ENCODE results near the gene PTEN.

The PTEN gene

DNA sequence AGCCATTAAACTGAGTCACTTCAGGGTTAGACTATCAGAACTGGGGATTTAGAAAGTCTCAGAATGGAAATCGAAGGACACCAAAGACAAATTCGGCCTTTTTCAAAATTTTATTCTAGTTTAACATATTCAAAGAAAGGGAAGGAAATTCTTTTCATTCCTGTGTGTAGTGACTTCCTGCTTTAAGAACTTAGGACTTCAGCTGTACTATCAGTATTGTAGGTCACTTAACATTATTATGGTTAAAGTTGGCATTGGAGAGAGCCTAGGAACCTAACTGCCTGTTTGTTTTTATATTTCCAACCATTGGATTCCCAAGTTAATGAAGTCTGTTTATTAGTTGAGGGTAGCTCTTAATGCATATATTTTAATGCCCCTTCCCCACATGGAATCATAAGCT lies 63.7 kb downstream of the PTEN start:
- Histone ChIP-seq H3K9ac (ENCODE audit: low read length) (no peak overlapping the region), H4K20me1 (ENCODE audit: insufficient read depth, low read length) (peaks cover 88% of the 10 kb centered on the region), H3K27me3 (ENCODE audit: low read depth, low read length) (no peaks in the 10 kb centered on the region), H3K4me1 (ENCODE audit: low read length) (peaks cover 30% of the 10 kb centered on the region), H2AFZ (ENCODE audit: low read depth, low read length) (no peak overlapping the region), H3K79me2 (ENCODE audit: low read length) (peaks cover 58% of the 10 kb centered on the region), H3K4me3 (ENCODE audit: low read length) (no peak overlapping the region), H3K4me2 (ENCODE audit: low read length) (no peak overlapping the region), H3K9me3 (ENCODE audit: insufficient read depth, low read length) (no peaks in the 10 kb centered on the region), H3K27ac (ENCODE audit: low read length) (no peak overlapping the region), H3K36me3 (replicated peaks; ENCODE audit: low read depth, low read length) (peaks cover 21% of the 10 kb centered on the region)
- TF ChIP-seq EZH2phosphoT487 (IDR thresholded peaks at IDR 0.05; ENCODE audit: low read depth): no peak
- TF ChIP-seq, protein P1, sequence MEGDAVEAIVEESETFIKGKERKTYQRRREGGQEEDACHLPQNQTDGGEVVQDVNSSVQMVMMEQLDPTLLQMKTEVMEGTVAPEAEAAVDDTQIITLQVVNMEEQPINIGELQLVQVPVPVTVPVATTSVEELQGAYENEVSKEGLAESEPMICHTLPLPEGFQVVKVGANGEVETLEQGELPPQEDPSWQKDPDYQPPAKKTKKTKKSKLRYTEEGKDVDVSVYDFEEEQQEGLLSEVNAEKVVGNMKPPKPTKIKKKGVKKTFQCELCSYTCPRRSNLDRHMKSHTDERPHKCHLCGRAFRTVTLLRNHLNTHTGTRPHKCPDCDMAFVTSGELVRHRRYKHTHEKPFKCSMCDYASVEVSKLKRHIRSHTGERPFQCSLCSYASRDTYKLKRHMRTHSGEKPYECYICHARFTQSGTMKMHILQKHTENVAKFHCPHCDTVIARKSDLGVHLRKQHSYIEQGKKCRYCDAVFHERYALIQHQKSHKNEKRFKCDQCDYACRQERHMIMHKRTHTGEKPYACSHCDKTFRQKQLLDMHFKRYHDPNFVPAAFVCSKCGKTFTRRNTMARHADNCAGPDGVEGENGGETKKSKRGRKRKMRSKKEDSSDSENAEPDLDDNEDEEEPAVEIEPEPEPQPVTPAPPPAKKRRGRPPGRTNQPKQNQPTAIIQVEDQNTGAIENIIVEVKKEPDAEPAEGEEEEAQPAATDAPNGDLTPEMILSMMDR (IDR thresholded peaks at IDR 0.05; ENCODE audit: low read depth, low read length): no peak

DNA sequence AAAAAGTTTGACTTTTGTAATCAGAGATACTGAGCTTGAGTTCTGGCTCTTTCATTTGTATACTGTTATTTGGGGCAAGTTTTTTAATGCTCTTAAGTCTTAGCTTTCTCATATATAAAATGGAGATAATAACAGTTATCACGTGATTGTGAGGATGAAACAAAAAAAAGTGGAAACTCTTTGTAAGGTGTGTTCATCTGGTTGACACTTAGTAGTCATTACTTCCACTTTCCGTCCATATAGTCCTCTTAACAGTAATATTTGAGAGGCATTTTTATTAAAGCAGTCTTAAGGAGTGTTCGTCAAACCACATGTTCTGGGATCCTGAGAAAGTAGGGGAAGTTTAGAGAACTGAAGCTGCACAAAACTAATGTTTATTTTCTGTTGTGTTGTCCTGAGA lies 65.6 kb downstream of the PTEN start:
- Histone ChIP-seq H3K36me3 (replicated peaks; ENCODE audit: low read depth, low read length) (peaks cover 19% of the 10 kb centered on the region), H3K27ac (ENCODE audit: low read length) (no peak overlapping the region)

DNA sequence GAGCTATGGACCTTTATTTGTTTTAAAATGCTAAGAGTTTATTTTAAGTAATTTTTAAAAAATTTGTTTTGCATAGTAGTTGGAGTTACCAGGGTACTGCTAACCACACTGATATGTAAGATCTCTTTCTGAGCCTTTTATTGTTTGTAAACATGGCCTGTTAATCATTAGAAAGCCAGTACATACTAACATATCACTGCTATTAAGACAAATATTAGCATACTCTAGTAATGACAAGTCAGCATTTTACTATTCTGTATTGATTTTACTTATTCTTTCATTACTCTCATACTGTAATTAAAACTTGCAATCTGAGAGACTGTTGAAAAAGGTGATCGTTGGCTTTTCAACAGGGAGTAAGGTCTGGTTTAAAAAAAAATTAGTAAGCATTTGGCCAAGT lies 66.7 kb downstream of the PTEN start:
- no peak overlapping the region for H3K4me3 ChIP-seq (ENCODE audit: low read length)
- no peak overlapping the region for H3K4me2 ChIP-seq (ENCODE audit: low read length)
- H3K4me1 ChIP-seq (ENCODE audit: low read length): peaks cover 30% of the 10 kb centered on the region
- no peak overlapping the region for H2AFZ ChIP-seq (ENCODE audit: low read depth, low read length)
- no peak overlapping the region for H3K27ac ChIP-seq (ENCODE audit: low read length)
- H3K79me2 ChIP-seq (ENCODE audit: low read length): peaks cover 33% of the 10 kb centered on the region
- H4K20me1 ChIP-seq (ENCODE audit: insufficient read depth, low read length): peaks cover 59% of the 10 kb centered on the region
- H3K9ac ChIP-seq (ENCODE audit: low read length): no peak overlapping the region
- peaks cover 20% of the 10 kb centered on the region for H3K36me3 ChIP-seq (replicated peaks; ENCODE audit: low read depth, low read length)
- no peak for TF ChIP-seq EZH2phosphoT487 (IDR thresholded peaks at IDR 0.05; ENCODE audit: low read depth)
- TF ChIP-seq, protein P1 (IDR thresholded peaks at IDR 0.05; ENCODE audit: low read depth, low read length): no peak
- no peaks in the 10 kb centered on the region for H3K9me3 ChIP-seq (ENCODE audit: insufficient read depth, low read length)
- no peaks in the 10 kb centered on the region for H3K27me3 ChIP-seq (ENCODE audit: low read depth, low read length)

More for the DNA sequence above, 65.6 kb downstream of the PTEN start:
- Histone ChIP-seq H4K20me1 (ENCODE audit: insufficient read depth, low read length) (peaks cover 71% of the 10 kb centered on the region), H3K79me2 (ENCODE audit: low read length) (peaks cover 41% of the 10 kb centered on the region), H3K4me3 (ENCODE audit: low read length) (no peak overlapping the region), H3K4me1 (ENCODE audit: low read length) (peaks cover 30% of the 10 kb centered on the region), H3K4me2 (ENCODE audit: low read length) (0 out of 2 replicates have a peak overlapping the region, but pooled peaks have one; percentile 5), H3K9me3 (ENCODE audit: insufficient read depth, low read length) (no peaks in the 10 kb centered on the region), H3K27me3 (ENCODE audit: low read depth, low read length) (no peaks in the 10 kb centered on the region), H3K9ac (ENCODE audit: low read length) (no peak overlapping the region), H2AFZ (ENCODE audit: low read depth, low read length) (no peak overlapping the region)
- no peak for TF ChIP-seq EZH2phosphoT487 (IDR thresholded peaks at IDR 0.05; ENCODE audit: low read depth)
- TF ChIP-seq, protein P1 (IDR thresholded peaks at IDR 0.05; ENCODE audit: low read depth, low read length): no peak

DNA sequence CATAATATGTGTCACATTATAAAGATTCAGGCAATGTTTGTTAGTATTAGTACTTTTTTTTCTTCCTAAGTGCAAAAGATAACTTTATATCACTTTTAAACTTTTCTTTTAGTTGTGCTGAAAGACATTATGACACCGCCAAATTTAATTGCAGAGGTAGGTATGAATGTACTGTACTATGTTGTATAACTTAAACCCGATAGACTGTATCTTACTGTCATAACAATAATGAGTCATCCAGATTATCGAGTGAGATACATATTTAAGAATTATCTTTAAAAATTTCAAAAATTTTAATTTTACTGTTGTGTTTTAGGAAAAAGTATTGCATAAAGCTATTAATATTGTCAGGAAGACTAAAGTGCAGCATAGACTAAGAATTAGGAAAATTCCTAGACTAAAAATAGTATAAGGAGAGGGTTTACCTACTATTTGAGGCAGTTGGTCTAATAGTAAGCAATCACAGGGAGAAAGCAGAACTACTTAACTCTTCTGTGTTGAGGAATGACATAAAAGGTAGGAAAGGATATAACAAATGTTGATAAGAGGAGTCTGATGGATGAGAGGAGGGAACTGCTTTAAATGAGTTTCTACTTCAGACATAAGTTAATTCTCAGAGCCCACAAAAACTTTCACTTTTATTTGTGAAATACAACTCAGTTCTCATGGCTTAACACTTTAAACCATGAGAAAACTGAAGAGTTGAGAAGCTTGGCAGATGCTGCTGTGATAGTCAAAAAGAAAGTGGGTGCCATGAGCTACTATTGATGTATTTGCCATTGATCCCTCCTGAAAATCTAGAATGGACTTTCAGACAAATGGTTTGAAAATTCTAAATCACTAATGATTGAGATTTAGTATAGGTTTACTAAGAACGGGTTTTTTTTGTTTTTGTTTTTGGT lies 67.8 kb downstream of the PTEN start:
- TF ChIP-seq, protein P1 (IDR thresholded peaks at IDR 0.05; ENCODE audit: low read depth, low read length): no peak
- no peak for TF ChIP-seq EZH2phosphoT487 (IDR thresholded peaks at IDR 0.05; ENCODE audit: low read depth)
- H3K4me3 ChIP-seq (ENCODE audit: low read length): no peak overlapping the region
- peaks cover 30% of the 10 kb centered on the region for H3K4me1 ChIP-seq (ENCODE audit: low read length)
- H2AFZ ChIP-seq (ENCODE audit: low read depth, low read length): no peak overlapping the region
- no peak overlapping the region for H3K9ac ChIP-seq (ENCODE audit: low read length)
- no peaks in the 10 kb centered on the region for H3K9me3 ChIP-seq (ENCODE audit: insufficient read depth, low read length)
- H4K20me1 ChIP-seq (ENCODE audit: insufficient read depth, low read length): peaks cover 51% of the 10 kb centered on the region
- H3K36me3 ChIP-seq (replicated peaks; ENCODE audit: low read depth, low read length): peaks cover 26% of the 10 kb centered on the region
- no peaks in the 10 kb centered on the region for H3K27me3 ChIP-seq (ENCODE audit: low read depth, low read length)
- H3K4me2 ChIP-seq (ENCODE audit: low read length): 0 out of 2 replicates have a peak overlapping the region, but pooled peaks have one; percentile 8
- H3K79me2 ChIP-seq (ENCODE audit: low read length): peaks cover 27% of the 10 kb centered on the region
- no peak overlapping the region; the same call in 1 of the 2 replicates for H3K27ac ChIP-seq (ENCODE audit: low read length)
